ENCODE data around the gene CARD10.
A peak's percentile ranks its signal among the peaks of the same experiment; 100 is the strongest.

Gene CARD10

GRCh38 chr22:37492428-37493344 is 26.5 kb downstream of the CARD10 start:
- H3K4me3 ChIP-seq (ENCODE audit: low read length): no peak overlapping the region
- H4K20me1 ChIP-seq (ENCODE audit: insufficient read depth, low read length): no peaks in the 10 kb centered on the region
- H3K79me2 ChIP-seq (ENCODE audit: low read length): no peaks in the 10 kb centered on the region
- peaks cover 11% of the 10 kb centered on the region; the same call in 1 of the 2 replicates for H3K27me3 ChIP-seq (ENCODE audit: low read depth, low read length)
- H3K9ac ChIP-seq (ENCODE audit: low read length): no peak overlapping the region
- H3K27ac ChIP-seq (ENCODE audit: low read length): no peak overlapping the region
- H3K4me1 ChIP-seq (ENCODE audit: low read length): peaks cover 30% of the 10 kb centered on the region
- H3K36me3 ChIP-seq (replicated peaks; ENCODE audit: low read depth, low read length): no peaks in the 10 kb centered on the region
- no peaks in the 10 kb centered on the region for H3K9me3 ChIP-seq (ENCODE audit: insufficient read depth, low read length)
- TF ChIP-seq EZH2phosphoT487 (IDR thresholded peaks at IDR 0.05; ENCODE audit: low read depth) (no peak), CTCF (IDR thresholded peaks at IDR 0.05; ENCODE audit: low read depth, low read length) (peak; percentile 66)
- H2AFZ ChIP-seq (ENCODE audit: low read depth, low read length): no peak overlapping the region
- H3K4me2 ChIP-seq (ENCODE audit: low read length): no peak overlapping the region

GRCh38 chr22:37491559-37492427 is 27.4 kb downstream of the CARD10 start:
- no peak overlapping the region for H3K27ac ChIP-seq (ENCODE audit: low read length)
- H2AFZ ChIP-seq (ENCODE audit: low read depth, low read length): no peak overlapping the region
- H3K4me2 ChIP-seq (ENCODE audit: low read length): no peak overlapping the region
- H3K79me2 ChIP-seq (ENCODE audit: low read length): no peaks in the 10 kb centered on the region
- no peaks in the 10 kb centered on the region for H3K36me3 ChIP-seq (replicated peaks; ENCODE audit: low read depth, low read length)
- no peaks in the 10 kb centered on the region for H4K20me1 ChIP-seq (ENCODE audit: insufficient read depth, low read length)
- peaks cover 11% of the 10 kb centered on the region; the same call in 1 of the 2 replicates for H3K27me3 ChIP-seq (ENCODE audit: low read depth, low read length)
- no peak overlapping the region for H3K4me3 ChIP-seq (ENCODE audit: low read length)
- TF ChIP-seq EZH2phosphoT487 (IDR thresholded peaks at IDR 0.05; ENCODE audit: low read depth): no peak
- no peak for TF ChIP-seq CTCF (IDR thresholded peaks at IDR 0.05; ENCODE audit: low read depth, low read length)
- H3K9ac ChIP-seq (ENCODE audit: low read length): no peak overlapping the region
- peaks cover 38% of the 10 kb centered on the region for H3K4me1 ChIP-seq (ENCODE audit: low read length)
- H3K9me3 ChIP-seq (ENCODE audit: insufficient read depth, low read length): no peaks in the 10 kb centered on the region

- Histone ChIP-seq H2AFZ (ENCODE audit: low read depth, low read length) (no peak overlapping the region), H3K4me1 (ENCODE audit: low read length) (peaks cover 43% of the 10 kb centered on the region), H3K27ac (ENCODE audit: low read length) (no peak overlapping the region), H3K27me3 (ENCODE audit: low read depth, low read length) (peaks cover 8% of the 10 kb centered on the region; the same call in 1 of the 2 replicates), H4K20me1 (ENCODE audit: insufficient read depth, low read length) (no peaks in the 10 kb centered on the region), H3K9ac (ENCODE audit: low read length) (no peak overlapping the region), H3K36me3 (replicated peaks; ENCODE audit: low read depth, low read length) (no peaks in the 10 kb centered on the region), H3K79me2 (ENCODE audit: low read length) (peaks cover 6% of the 10 kb centered on the region), H3K4me2 (ENCODE audit: low read length) (no peak overlapping the region), H3K9me3 (ENCODE audit: insufficient read depth, low read length) (no peaks in the 10 kb centered on the region), H3K4me3 (ENCODE audit: low read length) (no peak overlapping the region)
- TF ChIP-seq CTCF (IDR thresholded peaks at IDR 0.05; ENCODE audit: low read depth, low read length) (no peak), EZH2phosphoT487 (IDR thresholded peaks at IDR 0.05; ENCODE audit: low read depth) (no peak)
Observed at GRCh38 chr22:37491106-37491505, 28.1 kb downstream of the CARD10 start.

DNA sequence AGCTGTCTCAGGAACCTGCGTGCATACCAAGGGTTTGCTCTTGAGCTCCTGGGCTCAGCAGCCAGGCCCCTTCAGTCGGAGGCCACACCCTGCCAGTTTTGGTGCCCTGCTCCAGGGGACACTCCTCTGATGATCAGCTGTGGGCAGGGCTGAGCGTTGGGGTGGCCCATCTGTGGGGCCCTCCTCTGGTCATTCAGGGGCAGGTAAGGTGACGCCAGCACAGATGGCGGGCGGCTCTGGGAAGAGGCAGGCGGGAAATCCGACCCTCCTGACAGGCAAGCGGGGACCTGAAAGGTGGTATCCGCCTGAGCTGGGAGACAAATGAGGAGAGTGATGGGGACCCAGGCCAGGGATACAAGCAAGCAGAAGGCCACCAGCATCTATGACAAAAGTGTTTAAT is 29.2 kb downstream of the CARD10 start:
- Histone ChIP-seq H3K9ac (ENCODE audit: low read length) (no peak overlapping the region), H3K4me3 (ENCODE audit: low read length) (no peak overlapping the region), H2AFZ (ENCODE audit: low read depth, low read length) (no peak overlapping the region), H4K20me1 (ENCODE audit: insufficient read depth, low read length) (no peaks in the 10 kb centered on the region), H3K36me3 (replicated peaks; ENCODE audit: low read depth, low read length) (no peaks in the 10 kb centered on the region), H3K79me2 (ENCODE audit: low read length) (peaks cover 18% of the 10 kb centered on the region), H3K9me3 (ENCODE audit: insufficient read depth, low read length) (no peaks in the 10 kb centered on the region), H3K4me1 (ENCODE audit: low read length) (peaks cover 43% of the 10 kb centered on the region), H3K4me2 (ENCODE audit: low read length) (no peak overlapping the region), H3K27me3 (ENCODE audit: low read depth, low read length) (0 out of 2 replicates have a peak, but pooled peaks cover 4% of the 10 kb centered on the region), H3K27ac (ENCODE audit: low read length) (no peak overlapping the region)
- TF ChIP-seq CTCF (IDR thresholded peaks at IDR 0.05; ENCODE audit: low read depth, low read length) (no peak), EZH2phosphoT487 (IDR thresholded peaks at IDR 0.05; ENCODE audit: low read depth) (no peak)
